Transverse colon (tissue), 3 donors: ENCODE results near the gene C1QL1.

Source experiments
- POLR2A ChIP-seq: fragments of 450-650 bp; IDR thresholded peaks from one replicate; pipeline ENCODE4 v1.6.1; 2016; ENCODE audit warnings: antibody characterized with exemption, mild to moderate bottlenecking, moderate library complexity
- TF ChIP-seq, protein P1 (sequence below), 5 experiments: fragments of 200-600 bp in 3 of 5; fragments of 450-650 bp in 2 of 5; sonication (generic) in 3 of 5; IDR thresholded peaks; 1 replicate in 2 of 5; 2 replicates in 3 of 5; pipeline ENCODE4 v1.5.1; 2016 to 2017; ENCODE audit warnings: antibody characterized with exemption in 5 of 5, inconsistent platforms in 3 of 5, mild to moderate bottlenecking in 2 of 5, moderate library complexity in 1 of 5

DNA sequence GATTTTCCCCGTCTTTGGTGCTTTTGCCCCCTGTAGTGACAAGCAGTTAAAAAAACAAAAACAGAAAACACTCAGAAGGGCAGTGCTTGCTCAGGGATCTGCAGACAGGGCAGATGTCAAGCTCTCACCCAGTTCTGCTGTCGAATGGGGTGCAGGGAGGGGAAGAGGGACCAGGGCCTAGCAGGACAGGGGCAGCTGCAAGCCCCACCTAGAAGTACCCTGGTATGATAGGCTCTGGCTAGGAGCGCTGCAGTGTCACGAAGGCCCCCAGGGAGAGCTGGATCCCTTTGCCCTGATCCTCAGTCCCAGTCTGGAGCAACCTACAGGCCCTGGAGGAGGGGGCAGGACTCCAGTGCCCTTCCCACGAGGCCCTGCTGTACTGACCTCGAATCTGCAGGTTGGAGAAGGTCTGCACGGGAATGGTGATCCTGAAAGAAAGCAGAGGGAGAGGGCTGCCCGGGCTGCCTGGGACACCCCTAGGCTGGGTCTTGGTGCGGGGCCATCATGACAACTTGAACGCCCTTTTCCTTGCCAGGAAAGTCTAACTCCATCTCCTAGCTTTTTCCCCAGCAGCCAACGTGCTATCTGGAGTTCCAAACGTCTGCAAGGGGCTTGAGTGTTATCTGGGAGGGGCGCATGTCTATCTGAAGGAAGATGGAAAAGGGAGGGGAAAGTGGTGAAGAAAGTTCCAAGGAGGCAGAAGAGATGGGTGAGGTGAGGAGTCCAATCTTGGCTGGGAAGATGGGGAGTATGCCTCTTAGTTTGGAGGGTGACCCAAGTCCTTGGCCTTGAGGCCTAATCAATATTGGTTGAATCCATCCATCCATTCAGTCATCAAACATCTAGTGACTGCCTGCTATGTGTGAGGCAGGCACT lies 57.6 kb downstream of the C1QL1 start:
- TF ChIP-seq, protein P1, sequence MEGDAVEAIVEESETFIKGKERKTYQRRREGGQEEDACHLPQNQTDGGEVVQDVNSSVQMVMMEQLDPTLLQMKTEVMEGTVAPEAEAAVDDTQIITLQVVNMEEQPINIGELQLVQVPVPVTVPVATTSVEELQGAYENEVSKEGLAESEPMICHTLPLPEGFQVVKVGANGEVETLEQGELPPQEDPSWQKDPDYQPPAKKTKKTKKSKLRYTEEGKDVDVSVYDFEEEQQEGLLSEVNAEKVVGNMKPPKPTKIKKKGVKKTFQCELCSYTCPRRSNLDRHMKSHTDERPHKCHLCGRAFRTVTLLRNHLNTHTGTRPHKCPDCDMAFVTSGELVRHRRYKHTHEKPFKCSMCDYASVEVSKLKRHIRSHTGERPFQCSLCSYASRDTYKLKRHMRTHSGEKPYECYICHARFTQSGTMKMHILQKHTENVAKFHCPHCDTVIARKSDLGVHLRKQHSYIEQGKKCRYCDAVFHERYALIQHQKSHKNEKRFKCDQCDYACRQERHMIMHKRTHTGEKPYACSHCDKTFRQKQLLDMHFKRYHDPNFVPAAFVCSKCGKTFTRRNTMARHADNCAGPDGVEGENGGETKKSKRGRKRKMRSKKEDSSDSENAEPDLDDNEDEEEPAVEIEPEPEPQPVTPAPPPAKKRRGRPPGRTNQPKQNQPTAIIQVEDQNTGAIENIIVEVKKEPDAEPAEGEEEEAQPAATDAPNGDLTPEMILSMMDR (IDR thresholded peaks at IDR 0.05) = no peak
- no peak for TF ChIP-seq POLR2A
